Measurements from ENCODE around the gene GCSAM. TPM values are rescaled to one million over a fixed set of nuclear protein-coding genes. Genes with fewer than 3 reads are reported as not detected.

Gene GCSAM
- total RNA-seq, 4 donors from 2014 or later, result 0.26 to 3.0 (median 0.85) TPM

DNA sequence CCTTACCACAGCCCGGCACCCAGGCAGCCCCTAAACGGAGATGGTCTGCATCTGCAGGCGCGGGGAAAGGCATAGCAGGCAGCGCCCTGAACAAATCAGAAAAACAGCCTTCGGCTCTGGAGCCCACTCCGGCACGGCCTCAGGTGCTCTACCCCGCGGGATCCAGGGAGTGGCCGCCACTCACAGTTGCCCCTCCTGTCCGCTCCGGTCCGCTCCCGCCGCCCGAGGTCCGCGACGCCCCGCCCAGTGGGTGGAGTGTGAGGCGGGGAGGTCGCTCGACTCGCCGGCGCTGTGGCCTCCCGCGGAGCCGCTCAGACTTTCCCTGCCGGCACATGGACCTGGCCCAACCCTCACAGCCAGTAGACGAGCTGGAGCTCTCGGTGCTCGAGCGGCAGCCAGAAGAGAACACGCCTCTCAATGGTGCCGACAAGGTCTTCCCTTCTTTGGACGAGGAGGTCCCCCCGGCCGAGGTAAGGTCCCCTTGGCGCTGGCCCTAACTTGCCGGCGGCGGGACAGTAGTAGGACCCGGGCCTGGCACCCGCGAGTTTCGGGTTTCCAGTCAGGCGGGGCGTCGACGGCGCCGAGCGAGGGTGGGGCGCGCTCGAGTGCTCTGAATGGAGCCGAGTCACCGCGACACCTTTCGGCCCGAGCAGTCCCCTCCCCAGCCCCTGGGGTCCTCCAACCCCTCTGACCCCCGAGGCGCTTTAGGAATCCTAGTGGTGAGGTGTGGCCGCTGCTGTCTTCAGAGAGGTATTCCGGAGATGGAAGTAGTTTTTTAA is 46.8 kb downstream of the GCSAM start, which contains the start of gene C3orf52:
TSS of gene C3orf52 (plus strand) at position 314 of the 779 bp plus-strand sequence. CDS start at position 333, 19 bp downstream.
- Histone ChIP-seq H3K27ac (peak within 1 kb of the TSS; percentile 70 to 85 (median 83)), H3K36me3 (no peaks in the 10 kb centered on the region), H3K4me3 (peak within 1 kb of the TSS; percentile 50 to 73 (median 56)), H3K4me1 (peaks cover 5 to 56% (median 13%) of the 10 kb centered on the region in 3 donors), H3K9me3 (no peaks in the 10 kb centered on the region), H3K27me3 (no peaks in the 10 kb centered on the region)
- no peak for DNase-seq
- intact Hi-C loops (cut with DNase I), result no loop called here
- 2 to 6% methylated on average over 11 to 23 of the region's 67 CpGs for WGBS, 2 donors
- peak in 2 of 6 experiments; percentile 13 to 25 for TF ChIP-seq CTCF (IDR thresholded peaks at IDR 0.05)
- peak in 1 of 4 donors; percentile 57 for TF ChIP-seq POLR2A (IDR thresholded peaks at IDR 0.05)

DNA sequence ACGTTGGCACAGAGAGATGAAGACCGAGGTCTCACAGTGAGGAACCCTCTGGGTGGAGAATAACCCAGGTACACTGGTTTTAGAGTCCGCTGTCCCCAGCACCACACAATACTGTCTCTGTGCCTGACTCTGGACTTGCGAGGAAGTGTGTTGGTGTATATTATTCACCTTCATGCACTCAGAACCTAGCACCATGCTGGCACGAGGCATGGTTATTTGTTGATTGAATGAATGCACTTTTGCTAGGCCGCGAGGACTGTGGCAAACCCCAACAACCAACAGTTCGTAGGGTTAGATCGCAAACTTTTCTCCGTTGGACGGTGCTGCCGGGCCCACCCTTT is 47.3 kb downstream of the GCSAM start:
- 32 to 34% methylated on average over 9 to 12 of the region's 12 CpGs for WGBS, 2 donors
- TF ChIP-seq POLR2A (IDR thresholded peaks at IDR 0.05), result no peak
- Histone ChIP-seq H3K4me3 (peak overlapping the region; percentile 50 to 73 (median 56)), H3K36me3 (no peaks in the 10 kb centered on the region), H3K9me3 (no peaks in the 10 kb centered on the region), H3K27ac (peak overlapping the region; percentile 70 to 85 (median 83)), H3K27me3 (no peaks in the 10 kb centered on the region), H3K4me1 (peaks cover 5 to 55% (median 13%) of the 10 kb centered on the region in 3 donors)
- intact Hi-C loops (cut with DNase I), result no loop called here
- DNase-seq, result no peak

GRCh38 chr3:112084980-112085705 is 47.9 kb downstream of the GCSAM start:
- no peak for TF ChIP-seq CTCF (IDR thresholded peaks at IDR 0.05)
- no peak for TF ChIP-seq POLR2A (IDR thresholded peaks at IDR 0.05)
- Histone ChIP-seq H3K9me3 (no peaks in the 10 kb centered on the region), H3K4me1 (peaks cover 5 to 49% (median 7%) of the 10 kb centered on the region in 3 donors), H3K4me3 (no peak overlapping the region), H3K27me3 (no peaks in the 10 kb centered on the region), H3K36me3 (no peaks in the 10 kb centered on the region), H3K27ac (no peak overlapping the region)
- DNase-seq, result no peak
- intact Hi-C loops (cut with DNase I), result no loop called here
- WGBS, 2 donors, result 86 to 92% methylated on average over 7 of the region's 7 CpGs

GRCh38 chr3:112083239-112083638 is 49.8 kb downstream of the GCSAM start:
- DNase-seq, result no peak
- Histone ChIP-seq H3K27me3 (no peaks in the 10 kb centered on the region), H3K27ac (no peak overlapping the region), H3K4me3 (no peak overlapping the region), H3K36me3 (no peaks in the 10 kb centered on the region), H3K9me3 (no peaks in the 10 kb centered on the region), H3K4me1 (peaks cover 5 to 30% (median 7%) of the 10 kb centered on the region in 3 donors)
- TF ChIP-seq CTCF (IDR thresholded peaks at IDR 0.05), result no peak
- TF ChIP-seq POLR2A (IDR thresholded peaks at IDR 0.05), result no peak
- 81 to 91% methylated on average over 4 of the region's 4 CpGs for WGBS, 2 donors
- intact Hi-C loops (cut with DNase I), result no loop called here

DNA sequence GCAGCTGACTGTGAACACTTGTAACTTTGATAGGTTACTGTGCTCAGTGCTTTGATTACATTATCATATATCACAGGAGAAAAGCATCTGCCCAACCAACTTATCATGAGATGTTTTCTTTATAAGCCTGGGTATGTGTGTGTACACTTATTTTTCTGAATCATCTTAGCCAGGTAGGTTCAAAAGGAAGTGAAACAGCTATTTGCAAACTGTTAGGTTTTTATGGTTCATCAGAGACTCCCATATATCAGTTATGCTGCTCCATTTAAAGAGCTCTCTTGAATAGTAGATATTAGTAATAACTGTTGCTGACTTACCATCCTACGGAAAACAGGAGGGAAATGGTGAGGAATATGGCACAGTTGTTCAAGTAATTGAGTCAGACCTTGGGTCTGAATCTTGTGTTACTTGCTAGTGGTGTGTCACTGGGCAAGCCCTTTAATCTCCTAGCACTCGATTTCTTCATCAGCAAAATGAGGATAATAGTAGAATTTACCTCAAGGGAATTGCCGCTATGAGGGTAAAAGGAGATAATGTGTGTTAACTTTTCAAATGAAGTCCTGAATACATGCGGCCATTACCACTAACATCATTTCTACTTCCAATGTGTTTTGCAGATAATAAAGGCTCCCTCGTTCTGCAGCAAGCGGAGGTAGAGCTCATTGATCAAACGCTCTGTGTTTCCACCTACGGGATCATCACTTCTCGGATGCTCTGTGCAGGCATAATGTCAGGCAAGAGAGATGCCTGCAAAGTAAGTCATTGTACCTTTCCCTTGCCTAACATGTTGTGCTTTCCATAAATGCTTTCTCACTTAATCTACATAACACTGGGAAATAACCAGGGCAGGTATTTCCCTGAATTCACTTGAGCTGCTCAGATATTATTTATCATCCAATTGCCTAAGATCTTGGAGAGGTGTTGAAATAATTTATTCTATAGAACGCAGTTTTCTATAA is 54.6 kb downstream of the GCSAM start:
- intact Hi-C loops (cut with DNase I), result no loop called here
- no peak for DNase-seq
- Histone ChIP-seq H3K27me3 (no peaks in the 10 kb centered on the region), H3K27ac (no peak overlapping the region), H3K4me3 (no peak overlapping the region), H3K9me3 (no peaks in the 10 kb centered on the region), H3K36me3 (no peaks in the 10 kb centered on the region), H3K4me1 (peaks cover 0 to 23% (median 3%) of the 10 kb centered on the region in 3 donors)
- no peak for TF ChIP-seq CTCF (IDR thresholded peaks at IDR 0.05)
- TF ChIP-seq POLR2A (IDR thresholded peaks at IDR 0.05), result no peak
- 71 to 80% methylated on average over 10 of the region's 10 CpGs for WGBS, 2 donors
